HEK293 (cell line): ENCODE measurements around the gene HYPK.

ENCODE experiments used
- KLF10 ChIP-seq: fragments of 450-650 bp; IDR thresholded peaks from 2 replicates; pipeline ENCODE4 v1.5.1; 2018; ENCODE audit warnings: missing biosample characterization, mild to moderate bottlenecking, missing genetic modification characterization
- KLF9 ChIP-seq: fragments of 450-650 bp; formaldehyde crosslinking; IDR thresholded peaks from 2 replicates; pipeline ENCODE4 v1.5.1; 2016; ENCODE audit warnings: missing biosample characterization, missing genetic modification characterization, low read depth
- MYNN ChIP-seq: fragments of 450-650 bp; formaldehyde crosslinking; IDR thresholded peaks from 2 replicates; pipeline ENCODE4 v1.5.1; 2016; ENCODE audit warnings: missing biosample characterization, missing genetic modification characterization, borderline replicate concordance
- PATZ1 ChIP-seq: fragments of 450-650 bp; formaldehyde crosslinking; IDR thresholded peaks from 2 replicates; pipeline ENCODE4 v1.5.1; 2016; ENCODE audit warnings: missing biosample characterization, missing genetic modification characterization
- PRDM10 ChIP-seq: fragments of 450-650 bp; formaldehyde crosslinking; IDR thresholded peaks from 2 replicates; pipeline ENCODE4 v1.5.1; 2016; ENCODE audit warnings: missing biosample characterization, missing genetic modification characterization
- SCRT1 ChIP-seq: fragments of 450-650 bp; formaldehyde crosslinking; IDR thresholded peaks from 2 replicates; pipeline ENCODE4 v1.5.1; 2016; ENCODE audit warnings: missing biosample characterization, missing genetic modification characterization, borderline replicate concordance
- WT1 ChIP-seq: fragments of 450-650 bp; formaldehyde crosslinking; IDR thresholded peaks from 2 replicates; pipeline ENCODE4 v1.5.1; 2016; ENCODE audit warnings: missing biosample characterization, missing genetic modification characterization
- ZBTB48 ChIP-seq: fragments of 450-650 bp; formaldehyde crosslinking; IDR thresholded peaks from 2 replicates; pipeline ENCODE4 v1.5.1; 2016; ENCODE audit warnings: missing biosample characterization, missing genetic modification characterization
- ZFP69B ChIP-seq: fragments of 450-650 bp; formaldehyde crosslinking; IDR thresholded peaks from 2 replicates; pipeline ENCODE4 v1.5.1; 2016; ENCODE audit warnings: missing biosample characterization, missing genetic modification characterization
- ZNF10 ChIP-seq: fragments of 450-650 bp; formaldehyde crosslinking; IDR thresholded peaks from 2 replicates; pipeline ENCODE4 v1.5.1; 2017; ENCODE audit warnings: missing biosample characterization, missing genetic modification characterization
- ZNF169 ChIP-seq: fragments of 450-650 bp; formaldehyde crosslinking; IDR thresholded peaks from 2 replicates; pipeline ENCODE4 v1.5.1; 2016; ENCODE audit warnings: missing biosample characterization, missing genetic modification characterization
- ZNF223 ChIP-seq: fragments of 450-650 bp; formaldehyde crosslinking; IDR thresholded peaks from 2 replicates; pipeline ENCODE4 v1.5.1; 2016; ENCODE audit warnings: missing biosample characterization, missing genetic modification characterization
- ZNF248 ChIP-seq: fragments of 450-650 bp; formaldehyde crosslinking; IDR thresholded peaks from 2 replicates; pipeline ENCODE4 v1.5.1; 2017; ENCODE audit warnings: missing biosample characterization, missing genetic modification characterization
- ZNF426 ChIP-seq: fragments of 450-650 bp; formaldehyde crosslinking; IDR thresholded peaks from 2 replicates; pipeline ENCODE4 v1.5.1; 2017; ENCODE audit warnings: missing biosample characterization, missing genetic modification characterization, mild to moderate bottlenecking, inconsistent platforms, moderate library complexity
- TF ChIP-seq, protein P1 (sequence below): fragments of 450-650 bp; formaldehyde crosslinking; IDR thresholded peaks from 2 replicates; pipeline ENCODE4 v1.5.1; 2016; ENCODE audit warnings: missing biosample characterization, missing genetic modification characterization
- TF ChIP-seq, protein P2 (sequence below): fragments of 450-650 bp; formaldehyde crosslinking; IDR thresholded peaks from 2 replicates; pipeline ENCODE4 v1.5.1; 2017; ENCODE audit warnings: missing biosample characterization, mild to moderate bottlenecking, missing genetic modification characterization, moderate library complexity
- TF ChIP-seq, protein P3 (sequence below): fragments of 450-650 bp; IDR thresholded peaks from 2 replicates; pipeline ENCODE4 v1.5.1; 2018; ENCODE audit warnings: missing biosample characterization, missing genetic modification characterization

The HYPK gene

DNA sequence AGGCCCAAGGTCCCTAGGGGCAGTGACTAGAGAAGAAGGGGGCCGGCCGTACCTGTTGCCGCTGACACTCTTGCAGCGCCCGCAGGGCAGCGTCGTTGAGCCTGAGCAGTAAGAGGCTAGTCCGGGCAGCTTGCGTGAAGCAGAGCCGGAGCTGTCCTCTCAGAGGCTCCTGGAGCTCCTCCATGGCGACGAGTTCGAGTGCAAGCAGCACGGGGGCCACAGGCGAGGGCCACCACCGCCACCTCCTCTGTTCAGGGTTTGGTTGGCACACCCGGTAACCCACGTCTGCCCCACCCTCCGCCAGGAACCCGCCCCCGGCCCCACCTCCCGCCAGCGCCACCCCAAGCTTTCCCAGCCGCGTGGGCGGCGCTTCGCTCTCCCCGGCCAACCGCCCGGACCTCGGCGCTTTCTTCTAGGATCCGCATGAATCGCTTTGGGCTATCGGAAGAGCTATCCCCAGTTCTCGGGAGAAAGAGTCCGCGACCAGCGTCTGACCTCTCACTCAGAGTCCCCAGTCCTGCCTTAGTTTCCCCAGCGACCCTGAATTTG lies 23.6 kb upstream of the HYPK start, which contains the start of gene ELL3 (continued):
- TF ChIP-seq PATZ1 (tag by site-specific recombination) = peak; percentile 63; the same call in 1 of the 2 replicates
- TF ChIP-seq KLF9 (tag by site-specific recombination) = peak; percentile 76; the same call in 1 of the 2 replicates
- TF ChIP-seq ZNF169 (tag by site-specific recombination) = no peak
- no peak for TF ChIP-seq ZNF426 (tag by site-specific recombination)
- 0 out of 2 replicates have a peak, but pooled peaks have one; percentile 48 for TF ChIP-seq ZBTB48 (tag by site-specific recombination)
- TF ChIP-seq MYNN = no peak
- peak; percentile 51 for TF ChIP-seq PRDM10
- TF ChIP-seq, protein P1, sequence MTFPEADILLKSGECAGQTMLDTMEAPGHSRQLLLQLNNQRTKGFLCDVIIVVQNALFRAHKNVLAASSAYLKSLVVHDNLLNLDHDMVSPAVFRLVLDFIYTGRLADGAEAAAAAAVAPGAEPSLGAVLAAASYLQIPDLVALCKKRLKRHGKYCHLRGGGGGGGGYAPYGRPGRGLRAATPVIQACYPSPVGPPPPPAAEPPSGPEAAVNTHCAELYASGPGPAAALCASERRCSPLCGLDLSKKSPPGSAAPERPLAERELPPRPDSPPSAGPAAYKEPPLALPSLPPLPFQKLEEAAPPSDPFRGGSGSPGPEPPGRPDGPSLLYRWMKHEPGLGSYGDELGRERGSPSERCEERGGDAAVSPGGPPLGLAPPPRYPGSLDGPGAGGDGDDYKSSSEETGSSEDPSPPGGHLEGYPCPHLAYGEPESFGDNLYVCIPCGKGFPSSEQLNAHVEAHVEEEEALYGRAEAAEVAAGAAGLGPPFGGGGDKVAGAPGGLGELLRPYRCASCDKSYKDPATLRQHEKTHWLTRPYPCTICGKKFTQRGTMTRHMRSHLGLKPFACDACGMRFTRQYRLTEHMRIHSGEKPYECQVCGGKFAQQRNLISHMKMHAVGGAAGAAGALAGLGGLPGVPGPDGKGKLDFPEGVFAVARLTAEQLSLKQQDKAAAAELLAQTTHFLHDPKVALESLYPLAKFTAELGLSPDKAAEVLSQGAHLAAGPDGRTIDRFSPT (tag by site-specific recombination) = peak; percentile 41
- 0 out of 2 replicates have a peak, but pooled peaks have one; percentile 19 for TF ChIP-seq ZNF10 (tag by site-specific recombination)
- no peak for TF ChIP-seq ZFP69B (tag by site-specific recombination)
- no peak for TF ChIP-seq ZNF248 (tag by site-specific recombination)
- no peak for TF ChIP-seq WT1 (tag by site-specific recombination)
- TF ChIP-seq, protein P2, sequence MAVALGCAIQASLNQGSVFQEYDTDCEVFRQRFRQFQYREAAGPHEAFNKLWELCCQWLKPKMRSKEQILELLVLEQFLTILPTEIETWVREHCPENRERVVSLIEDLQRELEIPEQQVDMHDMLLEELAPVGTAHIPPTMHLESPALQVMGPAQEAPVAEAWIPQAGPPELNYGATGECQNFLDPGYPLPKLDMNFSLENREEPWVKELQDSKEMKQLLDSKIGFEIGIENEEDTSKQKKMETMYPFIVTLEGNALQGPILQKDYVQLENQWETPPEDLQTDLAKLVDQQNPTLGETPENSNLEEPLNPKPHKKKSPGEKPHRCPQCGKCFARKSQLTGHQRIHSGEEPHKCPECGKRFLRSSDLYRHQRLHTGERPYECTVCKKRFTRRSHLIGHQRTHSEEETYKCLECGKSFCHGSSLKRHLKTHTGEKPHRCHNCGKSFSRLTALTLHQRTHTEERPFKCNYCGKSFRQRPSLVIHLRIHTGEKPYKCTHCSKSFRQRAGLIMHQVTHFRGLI (tag by site-specific recombination) = peak; percentile 35; the same call in 1 of the 2 replicates
- TF ChIP-seq, protein P3, sequence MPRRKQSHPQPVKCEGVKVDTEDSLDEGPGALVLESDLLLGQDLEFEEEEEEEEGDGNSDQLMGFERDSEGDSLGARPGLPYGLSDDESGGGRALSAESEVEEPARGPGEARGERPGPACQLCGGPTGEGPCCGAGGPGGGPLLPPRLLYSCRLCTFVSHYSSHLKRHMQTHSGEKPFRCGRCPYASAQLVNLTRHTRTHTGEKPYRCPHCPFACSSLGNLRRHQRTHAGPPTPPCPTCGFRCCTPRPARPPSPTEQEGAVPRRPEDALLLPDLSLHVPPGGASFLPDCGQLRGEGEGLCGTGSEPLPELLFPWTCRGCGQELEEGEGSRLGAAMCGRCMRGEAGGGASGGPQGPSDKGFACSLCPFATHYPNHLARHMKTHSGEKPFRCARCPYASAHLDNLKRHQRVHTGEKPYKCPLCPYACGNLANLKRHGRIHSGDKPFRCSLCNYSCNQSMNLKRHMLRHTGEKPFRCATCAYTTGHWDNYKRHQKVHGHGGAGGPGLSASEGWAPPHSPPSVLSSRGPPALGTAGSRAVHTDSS (tag by site-specific recombination) = no peak
- TF ChIP-seq SCRT1 (tag by site-specific recombination) = peak; percentile 92
- TF ChIP-seq ZNF223 = no peak
- TF ChIP-seq KLF10 (tag by site-specific recombination) = peak; percentile 66
